IPS-NIHi11 (cell line): Measurements from ENCODE around the gene ESYT2.

Experiments
- DNase-seq: peaks from one replicate; pipeline ENCODE4 v3.0.0; 2012; ENCODE audit warnings: mixed read lengths, low spot score

Gene ESYT2

GRCh38 chr7:158824028-158824427 lies 5.3 kb downstream of the ESYT2 start:
- DNase-seq = no peak

- DNase-seq = no peak
Measured at GRCh38 chr7:158821171-158822031, 7.9 kb downstream of the ESYT2 start.

DNA sequence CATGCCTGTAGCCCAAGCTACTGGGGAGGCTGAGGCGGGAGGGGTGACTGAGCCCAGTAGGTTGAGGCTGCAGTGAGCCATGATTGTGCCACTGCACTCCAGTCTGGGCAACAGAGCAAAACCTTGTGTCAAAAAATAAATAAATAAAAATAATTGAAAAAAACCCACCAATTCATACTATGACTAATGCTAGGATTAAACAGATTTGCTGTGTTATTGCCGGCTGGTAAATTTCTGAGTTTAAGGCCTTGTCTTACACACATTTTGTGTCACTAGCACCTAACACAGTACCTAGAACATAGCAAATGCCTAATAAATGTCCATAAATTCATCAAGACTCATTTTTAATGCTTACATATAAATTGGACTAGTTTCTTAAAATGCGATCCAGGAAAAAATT lies 8.7 kb downstream of the ESYT2 start:
- no peak for DNase-seq

- no peak for DNase-seq
Measured at GRCh38 chr7:158819571-158820203, 9.6 kb downstream of the ESYT2 start.

GRCh38 chr7:158818325-158819213 lies 10.7 kb downstream of the ESYT2 start:
- peak; percentile 76 for DNase-seq

GRCh38 chr7:158816995-158817394 lies 12.3 kb downstream of the ESYT2 start:
- DNase-seq = peak; percentile 37

GRCh38 chr7:158816271-158816670 lies 13.0 kb downstream of the ESYT2 start:
- DNase-seq = no peak

- no peak for DNase-seq
Measured at GRCh38 chr7:158815800-158816128, 13.5 kb downstream of the ESYT2 start.

- no peak for DNase-seq
Measured at GRCh38 chr7:158815083-158815799, 14.1 kb downstream of the ESYT2 start.

DNA sequence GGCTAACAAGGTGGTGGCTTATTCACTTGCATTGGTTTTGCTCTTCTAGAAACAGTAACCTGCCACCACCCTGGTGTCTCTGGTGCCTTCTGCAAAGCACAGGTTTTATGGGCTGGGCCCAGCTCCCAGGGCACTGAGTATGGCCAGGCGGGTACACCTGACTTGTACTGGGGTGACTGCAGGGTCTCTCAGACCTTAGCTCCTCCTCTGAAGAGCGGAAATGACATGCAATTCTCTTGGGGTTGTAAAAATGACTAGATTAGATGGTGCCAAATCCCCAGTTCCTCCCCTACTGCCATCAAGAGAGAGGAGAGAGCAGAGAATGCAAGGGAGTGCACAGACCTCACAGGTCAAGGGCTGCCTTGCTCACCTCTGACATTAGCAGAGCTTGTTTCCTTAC lies 14.7 kb downstream of the ESYT2 start:
- DNase-seq = no peak

DNA sequence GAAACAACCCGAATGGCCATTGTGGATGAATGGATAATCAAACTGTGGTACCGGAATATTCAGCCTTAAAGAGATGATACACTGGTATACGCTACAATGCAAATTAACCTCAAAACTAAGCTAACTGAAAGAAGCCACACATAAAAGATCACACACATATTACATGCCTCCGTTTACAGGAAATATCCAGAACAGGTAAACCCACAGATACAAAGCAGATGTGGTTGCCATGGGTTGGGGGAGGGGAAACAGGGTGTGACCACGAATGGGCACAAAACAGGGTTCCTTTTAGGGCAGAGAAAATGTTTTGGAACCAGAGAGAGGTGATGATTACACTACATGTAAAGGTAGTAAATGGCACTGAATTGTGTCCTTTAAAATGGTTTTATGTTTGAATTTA lies 16.6 kb downstream of the ESYT2 start:
- no peak for DNase-seq

GRCh38 chr7:158811894-158812293 lies 17.4 kb downstream of the ESYT2 start:
- no peak for DNase-seq

DNA sequence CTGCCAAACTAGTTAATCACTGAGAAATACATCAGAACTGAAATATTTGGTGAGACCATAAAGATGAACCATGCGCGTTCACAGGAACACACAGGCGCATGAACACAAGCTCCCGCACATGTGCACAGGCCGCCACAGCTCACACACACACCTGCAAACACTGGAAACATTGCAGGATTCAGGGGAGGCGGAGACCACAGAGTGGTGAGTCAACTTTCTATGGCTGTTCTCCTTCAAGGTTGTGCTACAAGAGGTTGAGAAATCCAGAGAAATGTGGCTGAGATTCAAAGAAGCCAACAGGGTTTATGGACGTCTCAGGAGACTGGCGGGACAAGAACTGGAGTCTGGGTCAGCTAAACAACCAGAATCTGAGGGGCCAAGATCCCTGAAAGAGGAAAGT lies 17.8 kb downstream of the ESYT2 start:
- no peak for DNase-seq

DNA sequence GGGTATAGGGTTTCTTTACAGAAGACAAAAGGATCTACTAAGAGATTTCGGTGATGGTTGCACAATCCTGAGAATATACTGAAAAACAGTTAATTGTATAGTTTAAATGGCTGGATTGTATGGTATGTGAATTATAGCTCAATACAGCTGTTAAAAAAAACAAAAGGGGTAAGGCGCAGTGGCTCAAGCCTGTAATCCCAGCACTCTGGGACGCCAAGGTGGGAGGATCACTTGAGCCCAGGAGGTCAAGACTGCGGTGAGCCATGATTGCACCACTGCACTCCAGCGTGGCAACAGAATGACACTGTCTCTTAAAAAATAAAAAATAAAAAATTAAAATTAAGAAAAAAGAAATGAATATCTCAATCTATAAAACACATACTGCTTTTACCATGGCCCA lies 18.5 kb downstream of the ESYT2 start:
- no peak for DNase-seq

DNA sequence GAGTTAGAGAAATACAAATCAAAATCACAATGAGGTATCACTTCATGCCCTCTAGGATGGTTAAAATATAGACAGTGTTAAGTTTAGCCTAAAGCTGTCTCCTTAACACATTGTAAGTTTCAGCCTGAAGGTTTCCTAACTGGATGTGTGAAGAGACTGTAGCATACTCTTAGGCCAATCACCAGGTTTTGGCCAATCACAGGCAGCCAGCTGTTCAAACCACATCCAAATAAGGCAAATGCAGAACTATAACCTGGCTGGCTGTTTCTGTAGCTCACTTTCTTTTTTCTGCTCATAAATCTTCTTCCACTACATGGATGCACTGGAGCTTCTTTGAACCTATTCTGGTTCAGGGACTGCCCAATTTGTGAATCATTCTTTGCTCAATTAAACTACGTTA lies 19.7 kb downstream of the ESYT2 start:
- DNase-seq = no peak

- DNase-seq = no peak
Measured at GRCh38 chr7:158808126-158808525, 21.2 kb downstream of the ESYT2 start.

DNA sequence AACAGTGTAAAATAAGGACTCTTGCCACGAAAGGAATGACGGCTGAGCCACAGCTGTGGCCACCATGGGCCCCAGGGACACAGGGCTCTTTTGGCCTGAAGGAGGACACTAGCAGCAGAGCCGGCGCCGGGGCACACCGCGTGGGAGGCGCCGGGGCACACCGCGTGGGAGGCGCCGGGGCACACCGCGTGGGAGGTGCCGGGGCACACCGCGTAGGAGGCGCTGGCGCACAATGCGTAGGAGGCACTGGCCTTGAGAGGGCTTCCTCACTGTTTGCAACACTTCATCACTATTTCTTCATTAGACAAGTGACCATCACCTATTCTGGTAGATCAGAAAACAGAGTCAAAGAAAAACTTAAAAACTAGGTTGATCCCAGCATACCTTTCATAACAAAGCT lies 23.4 kb downstream of the ESYT2 start:
- DNase-seq = no peak

DNA sequence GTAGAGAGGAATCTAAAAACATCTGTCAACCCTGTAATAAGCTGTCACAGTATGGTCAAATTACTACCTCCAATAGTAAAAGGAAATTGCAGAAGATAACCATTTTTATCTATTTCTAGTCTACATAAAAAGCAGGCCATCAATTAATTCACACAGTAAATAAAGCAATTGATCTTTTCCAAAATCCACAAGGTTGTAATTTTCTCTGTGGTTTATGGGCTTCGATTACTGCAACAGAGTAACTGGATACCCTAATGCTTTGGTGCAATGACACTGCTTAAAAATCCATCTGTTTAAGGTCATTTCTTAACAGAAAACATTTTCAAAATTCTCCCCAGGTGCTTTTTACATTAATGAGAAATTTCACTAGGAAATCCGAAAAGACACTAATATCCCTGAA lies 23.9 kb downstream of the ESYT2 start:
- DNase-seq = no peak

DNA sequence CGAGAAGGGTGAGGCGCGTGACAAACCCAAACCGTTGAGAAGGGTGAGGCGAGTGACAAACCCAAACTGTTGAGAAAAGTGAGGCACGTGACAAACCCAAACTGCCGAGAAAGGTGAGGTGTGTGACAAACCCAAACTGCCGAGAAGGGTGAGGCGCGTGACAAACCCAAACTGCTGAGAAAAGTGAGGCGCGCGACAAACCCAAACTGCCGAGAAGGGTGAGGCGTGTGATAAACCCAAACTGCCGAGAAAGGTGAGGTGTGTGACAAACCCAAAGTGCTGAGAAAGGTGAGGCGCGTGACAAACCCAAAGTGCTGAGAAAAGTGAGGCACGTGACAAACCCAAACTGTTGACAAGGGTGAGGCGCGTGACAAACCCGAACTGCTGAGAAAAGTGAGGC lies 25.0 kb downstream of the ESYT2 start:
- no peak for DNase-seq

GRCh38 chr7:158803367-158803969 lies 25.8 kb downstream of the ESYT2 start:
- DNase-seq = no peak

DNA sequence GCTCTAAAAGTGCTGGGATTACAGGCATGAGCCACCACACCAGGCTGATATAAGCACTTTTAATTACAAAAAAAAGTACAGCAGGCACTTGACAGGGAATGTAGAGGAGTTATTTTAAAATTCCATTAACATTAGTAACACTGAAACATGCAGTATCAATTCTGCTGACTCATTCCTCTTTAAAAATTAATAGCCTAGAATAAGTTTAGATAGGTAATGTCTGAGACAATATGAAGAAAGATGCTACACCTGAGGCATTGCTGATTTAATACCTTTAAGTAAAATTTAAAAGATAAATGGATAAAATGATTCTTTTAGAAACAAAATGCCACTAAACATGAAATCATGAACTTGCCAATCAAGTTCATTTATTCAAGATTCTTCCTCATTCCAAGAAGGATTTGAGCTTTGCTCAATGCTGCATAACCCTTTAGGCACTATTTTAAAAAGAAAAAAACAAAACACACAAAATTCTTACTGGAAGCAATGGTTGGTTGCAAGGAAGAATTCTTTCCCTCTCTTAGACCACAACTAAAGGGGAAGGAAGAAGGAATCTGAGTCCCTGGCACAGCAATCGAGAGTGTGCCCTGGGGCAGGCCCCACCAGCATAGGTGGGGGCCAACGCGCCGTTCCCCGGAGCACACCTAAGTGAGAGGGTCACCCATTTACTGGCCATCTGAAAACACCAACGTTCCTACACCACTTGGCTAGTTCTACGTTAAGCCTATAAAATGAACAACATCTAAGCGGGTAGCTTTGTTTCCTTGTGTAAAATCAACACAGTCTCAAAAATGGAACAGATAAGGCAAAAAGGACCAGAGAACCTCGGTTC lies 26.6 kb downstream of the ESYT2 start:
- DNase-seq = no peak
